BJ (cell line): ENCODE results near the gene GTF2B. TPM values are rescaled to one million over a fixed set of nuclear protein-coding genes. Genes with fewer than 3 reads are reported as not detected.
"Not testable (repeated sequence)": the region's sequence is repeated elsewhere in the genome, so short reads cannot be mapped to it uniquely, and the experiment has no call there.

Experiments used
- CTCF ChIA-PET: fragments of 350-600 bp; formaldehyde crosslinking; extraction: SDS; loops from one replicate; lab custom pipeline; 2021; ENCODE audit warnings: antibody characterized with exemption, inconsistent platforms; lab: Yijun Ruan, JAX
- POLR2A ChIA-PET: fragments of 300-600 bp; sonication (Branson Sonifier 250); formaldehyde crosslinking; extraction: SDS; loops from one replicate; lab custom pipeline; 2021; ENCODE audit warnings: antibody characterized with exemption; lab: Charles Lee
- DNase-seq: peaks from one replicate; pipeline ENCODE4 v3.0.0-alpha.2; 2011; ENCODE audit warnings: low read depth
- H3K27me3 ChIP-seq: 2 replicates; pipeline ENCODE4 v1.6.0; 2011; ENCODE audit warnings: low read length; ENCODE audit not compliant: control insufficient read depth, insufficient read depth
- H3K36me3 ChIP-seq: 2 replicates; pipeline ENCODE4 v1.5.1; 2011; ENCODE audit warnings: low read length; ENCODE audit not compliant: control insufficient read depth, insufficient read depth
- H3K4me3 ChIP-seq: 2 replicates; pipeline ENCODE4 v1.5.1; 2011; ENCODE audit warnings: low read depth, mild to moderate bottlenecking, control low read depth, low read length
- CTCF ChIP-seq: IDR thresholded peaks from 2 replicates; pipeline ENCODE4 v1.5.1; 2011; ENCODE audit warnings: low read depth, mild to moderate bottlenecking, control low read depth, inconsistent platforms, low read length, moderate library complexity; ENCODE audit not compliant: insufficient read depth
- polyA plus RNA-seq: library from polyadenylated mRNA; depleted of rRNA; stranded (reverse); fragments of >200 nt; gene quantifications from 2 replicates; pipeline ENCODE4 v1.2.3, GENCODE V29; 2011

GTF2B gene
- polyA plus RNA-seq, 1 experiment = 22.4 TPM

GRCh38 chr1:88851303-88852063 lies 39.9 kb downstream of the GTF2B start:
- TF ChIP-seq CTCF = no peak
- Histone ChIP-seq H3K36me3 (peaks cover 4% of the 10 kb centered on the region), H3K27me3 (no peaks in the 10 kb centered on the region), H3K4me3 (no peak overlapping the region)
- no peak for DNase-seq
- ChIA-PET CTCF (no interaction called here), POLR2A (no interaction called here)

GRCh38 chr1:88847643-88848042 lies 43.7 kb downstream of the GTF2B start:
- no peak for TF ChIP-seq CTCF

GRCh38 chr1:88825721-88826120 lies 65.6 kb downstream of the GTF2B start:
- ChIA-PET POLR2A (no interaction called here), CTCF (no interaction called here)
- H3K36me3 ChIP-seq = no peaks in the 10 kb centered on the region; the same call in 1 of the 2 replicates
- TF ChIP-seq CTCF = no peak
- DNase-seq = no peak
- H3K27me3 ChIP-seq = no peaks in the 10 kb centered on the region
- H3K4me3 ChIP-seq = no peak overlapping the region

More at GRCh38 chr1:88847643-88848042, 43.7 kb downstream of the GTF2B start:
- H3K4me3 ChIP-seq = no peak overlapping the region
- peaks cover 1% of the 10 kb centered on the region for H3K36me3 ChIP-seq
- CTCF ChIA-PET = interaction anchor here (0.6 to 1.5 kb wide), 3 partner anchors 30 to 112 kb away, joined by 3 to 5 read pairs (median 3); no protein-coding TSS in a partner anchor
- H3K27me3 ChIP-seq = no peaks in the 10 kb centered on the region
- POLR2A ChIA-PET = no interaction called here
- DNase-seq = no peak

- DNase-seq, H3K4me3 ChIP-seq, H3K27me3 ChIP-seq, POLR2A ChIA-PET, H3K36me3 ChIP-seq: not testable (repeated sequence)
- CTCF ChIA-PET = interaction anchor here (0.6 kb wide), 1 partner anchor 25 kb away, joined by 3 read pairs; no protein-coding TSS in a partner anchor
These were observed 71.7 kb downstream of the GTF2B start for GRCh38 chr1:88819642-88820041.

GRCh38 chr1:88813471-88813870 lies 77.9 kb downstream of the GTF2B start:
- TF ChIP-seq CTCF = no peak
- no peak for DNase-seq
- Histone ChIP-seq H3K36me3 (no peaks in the 10 kb centered on the region), H3K4me3 (no peak overlapping the region), H3K27me3 (no peaks in the 10 kb centered on the region)
- ChIA-PET CTCF (no interaction called here), POLR2A (no interaction called here)
